Breast epithelium (tissue), 3 donors: Measurements from ENCODE around the gene DCTPP1.

Experiments used
- POLR2A ChIP-seq: fragments of 450-650 bp; IDR thresholded peaks from one replicate; pipeline ENCODE4 v1.6.1; 2016; ENCODE audit warnings: antibody characterized with exemption, mild to moderate bottlenecking, moderate library complexity
- POLR2AphosphoS5 ChIP-seq, 3 donors: sonication (generic); formaldehyde crosslinking; IDR thresholded peaks; one replicate each; pipeline ENCODE4 v1.6.1; 2017; ENCODE audit warnings: antibody characterized with exemption in 3 of 3
- TF ChIP-seq, protein P1 (sequence below), 3 donors: fragments of 450-650 bp; IDR thresholded peaks; one replicate each; pipeline ENCODE4 v1.5.1; 2016 to 2017; ENCODE audit warnings: antibody characterized with exemption in 3 of 3, mild to moderate bottlenecking in 3 of 3, moderate library complexity in 3 of 3

DNA sequence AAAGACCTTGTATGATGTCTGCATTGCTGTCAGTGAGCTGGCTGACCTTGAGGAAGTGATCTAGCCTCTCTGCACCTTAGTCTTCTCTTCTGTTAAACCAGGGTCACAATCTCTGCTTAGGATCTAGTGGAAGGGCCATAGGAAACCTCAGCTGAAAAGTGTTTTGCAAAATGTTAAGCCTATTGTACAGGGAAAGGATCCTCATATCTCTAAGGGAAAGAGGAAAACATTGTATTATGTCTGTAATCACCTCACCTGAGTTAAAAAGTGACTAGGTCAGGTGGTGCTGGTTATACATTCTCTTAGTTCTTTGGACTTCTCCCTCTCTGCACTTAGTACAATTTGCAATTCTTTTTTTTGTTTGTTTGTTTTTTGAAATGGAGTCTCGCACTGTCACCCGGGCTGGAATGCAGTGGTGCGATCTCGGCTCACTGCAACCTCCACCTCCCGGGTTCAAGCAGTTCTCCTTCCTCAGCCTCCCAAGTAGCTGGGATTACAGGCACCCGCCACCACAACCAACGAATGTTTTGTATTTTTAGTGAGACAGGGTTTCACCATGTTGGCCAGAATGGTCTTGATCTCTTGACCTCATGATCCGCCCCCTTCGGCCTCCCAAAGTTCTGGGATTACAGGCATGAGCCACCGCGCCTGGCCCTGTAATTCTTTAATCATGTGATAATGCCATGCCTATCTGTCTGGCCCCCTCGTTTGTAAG is 17.8 kb upstream of the DCTPP1 start:
- TF ChIP-seq, protein P1, sequence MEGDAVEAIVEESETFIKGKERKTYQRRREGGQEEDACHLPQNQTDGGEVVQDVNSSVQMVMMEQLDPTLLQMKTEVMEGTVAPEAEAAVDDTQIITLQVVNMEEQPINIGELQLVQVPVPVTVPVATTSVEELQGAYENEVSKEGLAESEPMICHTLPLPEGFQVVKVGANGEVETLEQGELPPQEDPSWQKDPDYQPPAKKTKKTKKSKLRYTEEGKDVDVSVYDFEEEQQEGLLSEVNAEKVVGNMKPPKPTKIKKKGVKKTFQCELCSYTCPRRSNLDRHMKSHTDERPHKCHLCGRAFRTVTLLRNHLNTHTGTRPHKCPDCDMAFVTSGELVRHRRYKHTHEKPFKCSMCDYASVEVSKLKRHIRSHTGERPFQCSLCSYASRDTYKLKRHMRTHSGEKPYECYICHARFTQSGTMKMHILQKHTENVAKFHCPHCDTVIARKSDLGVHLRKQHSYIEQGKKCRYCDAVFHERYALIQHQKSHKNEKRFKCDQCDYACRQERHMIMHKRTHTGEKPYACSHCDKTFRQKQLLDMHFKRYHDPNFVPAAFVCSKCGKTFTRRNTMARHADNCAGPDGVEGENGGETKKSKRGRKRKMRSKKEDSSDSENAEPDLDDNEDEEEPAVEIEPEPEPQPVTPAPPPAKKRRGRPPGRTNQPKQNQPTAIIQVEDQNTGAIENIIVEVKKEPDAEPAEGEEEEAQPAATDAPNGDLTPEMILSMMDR (IDR thresholded peaks at IDR 0.05): no peak
- TF ChIP-seq POLR2AphosphoS5 (IDR thresholded peaks at IDR 0.05): no peak
- TF ChIP-seq POLR2A: no peak
